Measurements from ENCODE around the gene GRAMD1B. TPM values are rescaled to one million over a fixed set of nuclear protein-coding genes. Genes with fewer than 3 reads are reported as not detected.
A peak's percentile ranks its signal among the peaks of the same experiment; 100 is the strongest.

The GRAMD1B gene
- total RNA-seq, 1 donor from 2014 or later, result 8.5 TPM

GRCh38 chr11:123576082-123576481, 146.0 kb downstream of the GRAMD1B start:
- Mint-ChIP-seq H3K9me3 (no peaks in the 10 kb centered on the region), H3K4me3 (no peak overlapping the region), H3K27ac (ENCODE audit: unreplicated experiment) (no peak overlapping the region), H3K27me3 (ENCODE audit: low read depth) (peaks cover 7% of the 10 kb centered on the region), H3K36me3 (ENCODE audit: low read depth) (no peaks in the 10 kb centered on the region), H3K4me1 (peaks cover 17% of the 10 kb centered on the region)
- DNase-seq (ENCODE audit: low read depth, low spot score), result no peak
- TF ChIP-seq CTCF (conservative IDR thresholded peaks at IDR 0.05), result no peak

- Mint-ChIP-seq H3K9me3 (no peaks in the 10 kb centered on the region), H3K4me3 (no peak overlapping the region), H3K4me1 (peaks cover 18% of the 10 kb centered on the region), H3K36me3 (ENCODE audit: low read depth) (no peaks in the 10 kb centered on the region), H3K27me3 (ENCODE audit: low read depth) (peaks cover 9% of the 10 kb centered on the region), H3K27ac (ENCODE audit: unreplicated experiment) (no peak overlapping the region)
- no peak for DNase-seq (ENCODE audit: low read depth, low spot score)
- no peak for TF ChIP-seq CTCF (conservative IDR thresholded peaks at IDR 0.05)
Measured at GRCh38 chr11:123576501-123576900, 146.4 kb downstream of the GRAMD1B start.

- Mint-ChIP-seq H3K27ac (ENCODE audit: unreplicated experiment) (no peak overlapping the region), H3K4me1 (peaks cover 18% of the 10 kb centered on the region), H3K9me3 (no peaks in the 10 kb centered on the region), H3K4me3 (no peak overlapping the region), H3K27me3 (ENCODE audit: low read depth) (peaks cover 11% of the 10 kb centered on the region), H3K36me3 (ENCODE audit: low read depth) (no peaks in the 10 kb centered on the region)
- peak; percentile 89 for TF ChIP-seq CTCF (conservative IDR thresholded peaks at IDR 0.05)
- DNase-seq (ENCODE audit: low read depth, low spot score), result peak; percentile 85
Measured at GRCh38 chr11:123577081-123577598, 147.1 kb downstream of the GRAMD1B start.

GRCh38 chr11:123578778-123579481, 148.9 kb downstream of the GRAMD1B start:
- TF ChIP-seq CTCF (conservative IDR thresholded peaks at IDR 0.05), result no peak
- Mint-ChIP-seq H3K27me3 (ENCODE audit: low read depth) (peaks cover 11% of the 10 kb centered on the region), H3K4me1 (peaks cover 13% of the 10 kb centered on the region)

GRCh38 chr11:123579482-123579812, 149.4 kb downstream of the GRAMD1B start:
- Mint-ChIP-seq H3K36me3 (ENCODE audit: low read depth) (no peaks in the 10 kb centered on the region), H3K4me1 (peaks cover 13% of the 10 kb centered on the region), H3K27ac (ENCODE audit: unreplicated experiment) (no peak overlapping the region), H3K4me3 (no peak overlapping the region), H3K9me3 (no peaks in the 10 kb centered on the region), H3K27me3 (ENCODE audit: low read depth) (peaks cover 11% of the 10 kb centered on the region)
- no peak for TF ChIP-seq CTCF (conservative IDR thresholded peaks at IDR 0.05)
- no peak for DNase-seq (ENCODE audit: low read depth, low spot score)

More at GRCh38 chr11:123578778-123579481, 148.9 kb downstream of the GRAMD1B start:
- DNase-seq (ENCODE audit: low read depth, low spot score), result no peak
- H3K27ac Mint-ChIP-seq (ENCODE audit: unreplicated experiment), result no peak overlapping the region
- H3K4me3 Mint-ChIP-seq, result no peak overlapping the region
- H3K36me3 Mint-ChIP-seq (ENCODE audit: low read depth), result no peaks in the 10 kb centered on the region
- no peaks in the 10 kb centered on the region for H3K9me3 Mint-ChIP-seq
